ENCODE data around the gene SPCS3. TPM values are rescaled to one million over a fixed set of nuclear protein-coding genes. Genes with fewer than 3 reads are reported as not detected.

The SPCS3 gene
- total RNA-seq, 2 experiments from 2014 or later: 182 to 185 TPM

DNA sequence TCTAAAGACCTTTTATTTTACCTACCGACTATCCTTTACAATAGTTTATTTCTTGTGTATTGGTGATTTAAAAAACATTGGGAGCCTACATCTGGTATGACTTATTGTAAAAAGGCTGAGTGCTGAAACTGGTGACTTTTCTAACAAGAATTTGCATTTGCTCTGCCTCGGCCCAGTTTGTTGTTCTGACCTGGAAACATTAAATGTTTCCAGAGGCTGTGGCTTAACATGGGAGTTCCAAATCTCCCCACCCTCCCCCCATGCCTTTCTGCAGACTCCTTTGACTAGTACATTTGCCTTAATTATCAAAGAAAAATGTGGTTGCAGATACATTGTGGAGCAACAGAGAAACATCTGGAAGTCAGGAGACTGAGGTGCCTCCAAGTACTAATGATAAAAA, 39.8 kb downstream of the SPCS3 start:
- intact Hi-C loops (cut with micrococcal nuclease): no loop called here
- Mint-ChIP-seq H3K4me1 (ENCODE audit: low read depth) (no peaks in the 10 kb centered on the region), H3K27ac (no peak overlapping the region), H3K27me3 (no peaks in the 10 kb centered on the region), H3K36me3 (no peaks in the 10 kb centered on the region), H3K9me3 (no peaks in the 10 kb centered on the region), H3K4me3 (no peak overlapping the region)
- ChIA-PET POLR2A (no interaction called here), CTCF (no interaction called here)
- no peak for DNase-seq

DNA sequence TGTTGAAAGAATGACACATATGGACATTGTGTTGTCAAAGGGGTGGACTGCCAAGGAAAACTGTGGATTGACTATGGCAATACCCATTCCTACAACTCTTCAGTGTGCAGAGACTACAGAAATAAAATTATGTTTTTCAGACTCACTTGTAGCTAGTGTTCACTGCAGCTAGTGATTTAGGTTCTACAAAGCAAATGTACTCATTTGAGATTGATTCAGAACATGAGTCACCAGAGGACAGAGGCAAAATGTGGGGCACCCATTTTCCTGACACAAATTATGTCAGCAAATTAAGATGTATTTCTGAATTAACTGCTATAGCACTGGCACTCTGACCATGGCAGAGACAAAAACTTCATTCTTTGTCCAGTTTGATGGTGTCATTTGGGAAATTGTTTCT, 40.7 kb downstream of the SPCS3 start:
- H3K36me3 Mint-ChIP-seq: no peaks in the 10 kb centered on the region
- POLR2A ChIA-PET: no interaction called here
- no peak for DNase-seq
- intact Hi-C loops (cut with micrococcal nuclease): no loop called here
- no peaks in the 10 kb centered on the region for H3K4me1 Mint-ChIP-seq (ENCODE audit: low read depth)
- CTCF ChIA-PET: no interaction called here
- no peaks in the 10 kb centered on the region for H3K27me3 Mint-ChIP-seq
- no peak overlapping the region for H3K27ac Mint-ChIP-seq
- H3K9me3 Mint-ChIP-seq: no peaks in the 10 kb centered on the region
- no peak overlapping the region for H3K4me3 Mint-ChIP-seq

DNA sequence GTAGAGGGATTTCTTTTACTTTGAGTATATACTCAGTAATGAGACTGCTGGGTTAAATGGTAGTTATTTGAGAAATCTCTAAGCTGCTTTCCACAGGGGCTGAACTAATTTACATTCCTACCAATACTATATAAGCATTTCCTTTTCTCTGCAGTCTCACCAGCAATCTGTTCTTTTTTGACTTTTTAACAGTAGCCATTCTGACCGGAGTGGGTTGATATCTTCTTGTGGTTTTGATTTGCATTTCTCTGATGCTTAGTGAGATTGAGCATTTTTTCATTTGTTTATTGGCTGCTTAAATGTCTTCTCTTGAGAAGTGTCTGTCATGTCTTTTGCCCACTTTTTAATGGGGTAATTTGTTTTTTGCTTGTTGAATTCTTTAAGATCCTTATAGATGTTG, 43.3 kb downstream of the SPCS3 start:
- CTCF ChIA-PET: no interaction called here
- no peaks in the 10 kb centered on the region for H3K27me3 Mint-ChIP-seq
- H3K4me1 Mint-ChIP-seq (ENCODE audit: low read depth): no peaks in the 10 kb centered on the region
- POLR2A ChIA-PET: no interaction called here
- H3K4me3 Mint-ChIP-seq: no peak overlapping the region
- intact Hi-C loops (cut with micrococcal nuclease): no loop called here
- H3K9me3 Mint-ChIP-seq: peaks cover 16% of the 10 kb centered on the region
- DNase-seq: no peak
- H3K36me3 Mint-ChIP-seq: peaks cover 6% of the 10 kb centered on the region
- H3K27ac Mint-ChIP-seq: no peak overlapping the region

DNA sequence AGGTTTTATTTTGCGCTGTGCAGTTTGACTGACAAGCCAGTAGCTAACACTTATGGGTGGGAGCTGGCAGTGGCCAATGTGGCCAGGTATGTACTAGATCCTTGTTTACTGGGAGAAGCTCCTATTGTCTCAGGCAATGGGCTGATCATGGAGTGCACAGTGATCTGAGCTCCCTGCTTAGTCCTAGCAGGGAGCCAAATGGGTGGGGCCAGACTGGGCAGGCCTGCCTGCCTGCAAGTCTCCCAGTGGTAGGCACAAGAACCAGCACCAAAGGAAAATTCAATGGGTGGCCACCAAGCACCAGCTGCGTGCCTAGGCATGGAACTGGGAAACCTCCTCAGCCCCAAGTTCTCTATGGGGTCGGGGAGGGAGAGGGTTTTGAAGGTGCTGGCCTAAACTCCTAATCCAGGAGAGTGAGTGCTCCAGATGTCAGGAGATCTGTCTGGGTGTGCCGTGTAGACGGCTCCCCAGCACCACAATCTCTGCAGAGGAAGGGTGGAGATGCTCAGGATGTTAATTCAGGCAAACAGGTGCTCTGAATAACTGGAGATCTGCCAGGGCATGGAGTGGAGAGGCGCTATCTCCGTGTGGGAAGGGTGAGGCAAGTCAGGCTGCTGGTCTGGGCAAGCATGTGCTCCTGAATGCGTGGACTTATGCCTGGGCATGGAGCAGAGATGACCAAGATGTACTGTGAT, 48.2 kb downstream of the SPCS3 start:
- CTCF ChIA-PET: interaction anchor here (1.9 kb wide), 1 partner anchor 9 kb away, joined by 4 read pairs; no protein-coding TSS in a partner anchor
- Mint-ChIP-seq H3K27ac (no peak overlapping the region), H3K36me3 (peaks cover 10% of the 10 kb centered on the region), H3K4me1 (ENCODE audit: low read depth) (no peaks in the 10 kb centered on the region), H3K27me3 (peaks cover 7% of the 10 kb centered on the region), H3K9me3 (peaks cover 16% of the 10 kb centered on the region), H3K4me3 (no peak overlapping the region)
- POLR2A ChIA-PET: no interaction called here
- intact Hi-C loops (cut with micrococcal nuclease): no loop called here
- no peak for DNase-seq

DNA sequence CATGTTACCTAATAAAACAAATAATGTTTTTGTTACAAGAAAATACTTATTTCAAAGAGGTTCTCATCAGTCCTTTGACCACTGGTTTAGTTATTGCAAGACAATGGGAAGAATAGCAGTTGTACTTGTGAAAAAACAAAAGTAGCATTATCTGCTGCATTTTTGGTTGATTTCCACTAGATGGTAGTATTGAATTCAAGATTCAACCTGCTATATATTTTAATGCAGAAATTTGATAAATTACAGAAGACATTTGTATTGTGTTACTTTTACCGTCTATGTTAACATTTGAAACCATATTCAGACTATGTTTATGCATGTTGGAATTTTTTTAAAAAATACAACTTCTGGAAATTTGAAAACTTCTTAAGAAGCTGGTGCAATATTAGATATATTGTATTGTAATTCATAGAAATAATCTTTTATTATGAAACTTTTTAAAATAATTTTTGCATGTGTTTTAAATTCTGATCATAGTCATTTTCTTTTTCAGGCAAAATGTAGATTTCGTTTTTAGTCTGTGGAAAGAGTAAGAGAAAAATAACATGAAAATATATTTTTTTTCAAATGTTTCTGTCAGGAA, 56.4 kb downstream of the SPCS3 start:
- H3K27ac Mint-ChIP-seq: no peak overlapping the region
- H3K27me3 Mint-ChIP-seq: peaks cover 7% of the 10 kb centered on the region
- no peak for DNase-seq
- H3K9me3 Mint-ChIP-seq: no peaks in the 10 kb centered on the region
- H3K4me3 Mint-ChIP-seq: no peak overlapping the region
- intact Hi-C loops (cut with micrococcal nuclease): loop anchor here (5.0 to 10.0 kb wide), 2 partner anchors 269 to 416 kb away; partner anchors contain the start of gene VEGFC
- no peaks in the 10 kb centered on the region for H3K4me1 Mint-ChIP-seq (ENCODE audit: low read depth)
- POLR2A ChIA-PET: no interaction called here
- H3K36me3 Mint-ChIP-seq: no peaks in the 10 kb centered on the region
- CTCF ChIA-PET: interaction anchor here (6.4 kb wide), 1 partner anchor 672 kb away, joined by 54 read pairs; no protein-coding TSS in a partner anchor

DNA sequence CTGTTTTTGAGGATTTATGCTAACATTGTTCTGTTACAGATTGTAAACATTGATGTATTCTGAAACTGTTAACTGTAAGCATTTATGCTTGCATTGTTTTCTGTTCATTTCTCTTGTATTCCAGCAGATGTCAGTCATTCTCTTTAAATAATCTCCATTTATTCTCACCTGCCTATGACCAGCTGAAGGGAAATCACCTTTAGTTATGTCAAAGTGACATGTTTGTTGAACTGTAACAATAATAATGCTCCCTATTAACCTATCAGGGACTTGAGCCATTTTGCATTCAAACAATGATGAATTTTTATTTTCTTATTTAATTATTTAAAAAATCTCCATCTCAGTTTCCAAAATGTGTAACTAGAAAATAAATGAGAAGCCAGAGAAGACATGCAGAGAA, 58.0 kb downstream of the SPCS3 start:
- H3K27ac Mint-ChIP-seq: no peak overlapping the region
- no peaks in the 10 kb centered on the region for H3K36me3 Mint-ChIP-seq
- CTCF ChIA-PET: interaction anchor here (0.7 to 6.4 kb wide), 4 partner anchors 10 to 670 kb away, joined by 3 to 54 read pairs (median 4); no protein-coding TSS in a partner anchor
- H3K4me3 Mint-ChIP-seq: no peak overlapping the region
- POLR2A ChIA-PET: no interaction called here
- peaks cover 3% of the 10 kb centered on the region for H3K27me3 Mint-ChIP-seq
- DNase-seq: no peak
- H3K4me1 Mint-ChIP-seq (ENCODE audit: low read depth): no peaks in the 10 kb centered on the region
- no peaks in the 10 kb centered on the region for H3K9me3 Mint-ChIP-seq
- intact Hi-C loops (cut with micrococcal nuclease): loop anchor here (5.0 to 10.0 kb wide), 2 partner anchors 267 to 415 kb away; partner anchors contain the start of gene VEGFC

DNA sequence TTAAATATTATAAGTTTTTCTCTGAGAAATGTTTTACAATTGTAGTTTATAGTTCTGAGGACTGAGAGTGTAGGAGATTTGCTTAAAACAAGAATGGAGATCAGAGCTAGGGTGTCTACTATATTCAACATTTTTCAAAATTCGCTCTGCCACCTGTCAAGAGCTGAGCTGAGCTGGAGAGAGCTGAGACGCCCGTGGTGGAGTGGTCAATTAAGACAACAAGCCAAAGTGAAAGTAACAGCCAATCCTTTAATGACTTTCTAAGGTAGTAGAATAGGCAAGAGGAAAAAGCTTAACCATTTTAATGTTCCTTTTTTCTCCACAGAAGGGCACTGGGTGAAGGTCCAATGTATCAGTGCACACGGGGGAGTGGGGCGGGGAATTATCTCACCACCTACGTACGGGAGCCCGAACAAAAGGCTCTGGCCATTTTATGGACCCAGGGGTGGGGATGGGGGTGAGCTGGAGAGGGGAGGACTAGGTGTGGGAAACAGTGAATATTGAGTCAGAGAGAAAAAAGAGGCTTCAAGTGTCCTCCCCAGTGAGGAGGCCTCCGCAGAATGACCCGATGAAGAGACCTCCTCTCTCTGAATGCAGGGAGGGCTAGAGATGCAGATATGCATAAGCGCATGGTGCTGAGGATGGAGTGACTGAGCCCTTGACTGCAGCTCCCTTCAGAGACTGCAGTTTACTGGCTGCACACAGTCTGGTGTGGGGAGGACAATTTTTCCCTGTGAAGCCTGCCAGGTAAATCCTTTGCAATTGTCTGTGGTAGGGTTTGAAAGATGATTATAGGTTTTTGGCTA, 60.8 kb downstream of the SPCS3 start:
- Mint-ChIP-seq H3K9me3 (no peaks in the 10 kb centered on the region), H3K27me3 (peaks cover 6% of the 10 kb centered on the region), H3K27ac (no peak overlapping the region), H3K4me1 (ENCODE audit: low read depth) (no peaks in the 10 kb centered on the region), H3K36me3 (no peaks in the 10 kb centered on the region), H3K4me3 (no peak overlapping the region)
- ChIA-PET POLR2A (no interaction called here), CTCF (interaction anchor here (1.2 to 6.4 kb wide), 2 partner anchors 662 to 668 kb away, joined by 3 to 54 read pairs; no protein-coding TSS in a partner anchor)
- intact Hi-C loops (cut with micrococcal nuclease): no loop called here
- DNase-seq: no peak

Other genes starting within 250 kb of the SPCS3 start
- not detected for gene SPATA4, start 124.4 kb upstream of the SPCS3 start, total RNA-seq
- gene ASB5, start 50.7 kb upstream of the SPCS3 start, total RNA-seq: not detected

All from activated CD4-positive, alpha-beta memory T cell treated with anti-CD3 and anti-CD28 coated beads for 36 hours (primary cell).